ENCODE data around the gene TMEM132D.

DNA sequence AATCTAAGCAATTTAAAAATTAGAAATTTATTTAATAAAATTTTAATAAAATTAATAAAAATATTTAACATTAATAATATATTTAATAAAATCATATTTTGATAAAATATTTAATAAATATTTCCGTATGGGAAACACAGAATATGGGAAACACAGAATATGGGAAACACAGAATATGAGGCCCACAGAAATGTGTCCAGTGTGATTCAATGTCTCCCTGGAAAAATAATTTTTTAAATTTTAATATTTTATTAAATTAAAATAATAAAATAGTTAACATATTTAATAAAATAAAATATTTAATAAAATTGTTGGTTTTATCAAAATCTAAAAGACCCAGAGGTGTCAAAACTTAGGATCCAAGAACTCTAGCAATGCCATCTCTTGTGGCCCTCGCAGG lies 186.4 kb downstream of the TMEM132D start:
- TF ChIP-seq, protein P1, sequence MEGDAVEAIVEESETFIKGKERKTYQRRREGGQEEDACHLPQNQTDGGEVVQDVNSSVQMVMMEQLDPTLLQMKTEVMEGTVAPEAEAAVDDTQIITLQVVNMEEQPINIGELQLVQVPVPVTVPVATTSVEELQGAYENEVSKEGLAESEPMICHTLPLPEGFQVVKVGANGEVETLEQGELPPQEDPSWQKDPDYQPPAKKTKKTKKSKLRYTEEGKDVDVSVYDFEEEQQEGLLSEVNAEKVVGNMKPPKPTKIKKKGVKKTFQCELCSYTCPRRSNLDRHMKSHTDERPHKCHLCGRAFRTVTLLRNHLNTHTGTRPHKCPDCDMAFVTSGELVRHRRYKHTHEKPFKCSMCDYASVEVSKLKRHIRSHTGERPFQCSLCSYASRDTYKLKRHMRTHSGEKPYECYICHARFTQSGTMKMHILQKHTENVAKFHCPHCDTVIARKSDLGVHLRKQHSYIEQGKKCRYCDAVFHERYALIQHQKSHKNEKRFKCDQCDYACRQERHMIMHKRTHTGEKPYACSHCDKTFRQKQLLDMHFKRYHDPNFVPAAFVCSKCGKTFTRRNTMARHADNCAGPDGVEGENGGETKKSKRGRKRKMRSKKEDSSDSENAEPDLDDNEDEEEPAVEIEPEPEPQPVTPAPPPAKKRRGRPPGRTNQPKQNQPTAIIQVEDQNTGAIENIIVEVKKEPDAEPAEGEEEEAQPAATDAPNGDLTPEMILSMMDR (IDR thresholded peaks at IDR 0.05): no peak
- no peak for TF ChIP-seq POLR2A (IDR thresholded peaks at IDR 0.05)

All from gastroesophageal sphincter (tissue), 3 donors.